Lung microvascular endothelial cell (primary cell): ENCODE results near the gene ADRA2B. TPM values are rescaled to one million over a fixed set of nuclear protein-coding genes. Genes with fewer than 3 reads are reported as not detected.
"Not testable (repeated sequence)": the region's sequence is repeated elsewhere in the genome, so short reads cannot be mapped to it uniquely, and the experiment has no call there.

Experiments
- DNase-seq, 2 donors: peaks; one replicate each; pipeline versions ENCODE4 v3.0.0 to v3.0.0-alpha.2; 2010; ENCODE audit warnings: low read depth in 2 of 2
- total RNA-seq: library from RNA; depleted of rRNA; stranded (reverse); fragments of >200 nt; gene quantifications from 2 replicates; pipeline ENCODE4 v1.2.1, GENCODE V29; 2014

The ADRA2B gene
- total RNA-seq, 1 donor from 2014 or later: not detected

GRCh38 chr2:96091141-96091710 is 25.1 kb downstream of the ADRA2B start:
- no peak for DNase-seq

GRCh38 chr2:96090196-96090926 is 26.0 kb downstream of the ADRA2B start:
- DNase-seq: no peak

DNA sequence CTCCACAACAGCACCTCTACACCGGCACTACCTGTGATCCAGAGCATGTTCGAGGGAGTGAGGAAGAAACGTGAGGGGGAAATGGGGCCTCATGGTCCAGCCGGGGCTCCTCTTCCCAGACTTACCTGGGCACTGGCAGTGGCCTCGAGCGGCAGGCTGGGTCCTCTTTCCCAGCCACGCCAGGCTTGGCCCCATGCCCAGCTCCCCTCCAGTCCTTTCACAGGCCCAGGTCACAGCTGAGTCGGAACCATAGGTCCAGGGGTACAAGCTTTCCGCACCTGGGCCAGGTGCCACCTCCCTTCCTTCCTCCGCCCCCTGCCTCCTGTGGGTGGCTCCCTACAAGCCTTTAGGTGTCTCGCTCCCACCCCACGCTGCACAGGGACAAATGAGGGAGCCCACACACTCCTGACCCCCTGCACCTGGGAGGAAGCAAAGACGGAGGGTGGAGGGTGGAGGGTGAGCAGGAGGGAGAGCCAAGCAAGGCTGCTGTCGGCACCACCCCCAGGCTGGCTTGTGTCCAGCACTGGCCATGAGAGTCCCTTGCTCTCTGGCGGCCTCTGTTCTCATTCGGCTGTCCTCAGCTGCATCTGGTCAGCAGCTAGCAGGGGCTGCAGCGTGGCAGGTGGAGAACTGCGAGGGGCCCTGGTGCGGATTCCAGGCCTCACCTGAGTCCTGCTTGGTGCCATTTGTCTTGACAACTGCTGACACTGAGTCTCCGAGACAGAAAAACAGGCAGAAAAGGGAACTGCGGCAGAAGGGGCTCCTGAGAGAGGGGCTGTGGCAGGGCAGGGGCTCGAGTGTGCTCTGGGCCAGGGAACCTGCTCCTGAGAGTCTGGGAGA is 26.8 kb downstream of the ADRA2B start:
- DNase-seq: peak in 1 of 2 donors; percentile 24

GRCh38 chr2:96088340-96089335 is 27.7 kb downstream of the ADRA2B start:
- DNase-seq: no peak

DNA sequence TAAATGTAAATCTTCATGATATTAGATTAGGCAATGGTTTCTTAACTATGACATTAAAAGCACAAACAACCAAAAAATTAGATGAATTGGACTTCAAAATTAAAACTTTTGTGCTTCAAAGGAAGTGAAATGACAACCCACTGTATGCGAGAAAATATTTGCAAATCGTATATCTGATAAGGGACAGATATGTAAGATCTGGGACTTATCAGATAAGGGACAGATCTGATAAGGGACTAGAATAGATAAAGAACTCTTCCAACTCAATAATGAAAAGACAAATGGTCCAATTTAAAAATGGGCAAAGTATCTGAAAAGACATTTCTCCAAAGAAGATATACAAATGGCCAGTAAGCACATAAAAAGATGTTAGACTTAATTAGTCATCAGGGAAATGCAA is 29.2 kb downstream of the ADRA2B start:
- no peak for DNase-seq

- DNase-seq: no peak
These were observed 30.6 kb downstream of the ADRA2B start for GRCh38 chr2:96085541-96086355.

DNA sequence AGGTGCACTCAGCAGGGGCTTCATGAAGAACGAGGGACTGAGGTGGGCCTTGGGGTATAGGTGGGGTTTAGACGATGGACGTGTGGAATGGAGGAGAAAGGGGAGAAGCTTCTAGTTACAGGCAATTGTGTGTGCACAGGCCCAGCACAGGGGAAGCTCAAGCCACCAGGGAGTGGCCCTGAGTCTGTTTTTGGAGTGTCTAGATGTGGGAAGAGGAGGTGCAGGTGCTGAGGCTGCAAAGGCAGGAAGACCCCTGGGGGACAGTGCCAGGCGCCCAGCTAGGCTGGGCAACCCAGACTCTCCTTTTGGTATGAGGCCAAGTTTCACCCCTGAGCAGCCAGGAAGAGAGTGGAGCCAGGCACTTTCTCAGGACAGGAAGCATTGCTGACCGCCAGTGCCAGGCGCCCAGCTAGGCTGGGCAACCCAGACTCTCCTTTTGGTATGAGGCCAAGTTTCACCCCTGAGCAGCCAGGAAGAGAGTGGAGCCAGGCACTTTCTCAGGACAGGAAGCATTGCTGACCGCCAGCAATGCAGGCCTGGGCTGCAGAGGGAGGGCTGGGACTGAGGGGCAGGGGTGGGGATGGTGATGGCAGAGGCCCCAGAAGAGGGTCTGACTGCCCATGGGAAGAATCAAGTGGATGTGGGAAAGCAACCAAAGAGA is 31.4 kb downstream of the ADRA2B start:
- not testable (repeated sequence) for DNase-seq

- no peak for DNase-seq
These were observed 32.1 kb downstream of the ADRA2B start for GRCh38 chr2:96083989-96084857.

DNA sequence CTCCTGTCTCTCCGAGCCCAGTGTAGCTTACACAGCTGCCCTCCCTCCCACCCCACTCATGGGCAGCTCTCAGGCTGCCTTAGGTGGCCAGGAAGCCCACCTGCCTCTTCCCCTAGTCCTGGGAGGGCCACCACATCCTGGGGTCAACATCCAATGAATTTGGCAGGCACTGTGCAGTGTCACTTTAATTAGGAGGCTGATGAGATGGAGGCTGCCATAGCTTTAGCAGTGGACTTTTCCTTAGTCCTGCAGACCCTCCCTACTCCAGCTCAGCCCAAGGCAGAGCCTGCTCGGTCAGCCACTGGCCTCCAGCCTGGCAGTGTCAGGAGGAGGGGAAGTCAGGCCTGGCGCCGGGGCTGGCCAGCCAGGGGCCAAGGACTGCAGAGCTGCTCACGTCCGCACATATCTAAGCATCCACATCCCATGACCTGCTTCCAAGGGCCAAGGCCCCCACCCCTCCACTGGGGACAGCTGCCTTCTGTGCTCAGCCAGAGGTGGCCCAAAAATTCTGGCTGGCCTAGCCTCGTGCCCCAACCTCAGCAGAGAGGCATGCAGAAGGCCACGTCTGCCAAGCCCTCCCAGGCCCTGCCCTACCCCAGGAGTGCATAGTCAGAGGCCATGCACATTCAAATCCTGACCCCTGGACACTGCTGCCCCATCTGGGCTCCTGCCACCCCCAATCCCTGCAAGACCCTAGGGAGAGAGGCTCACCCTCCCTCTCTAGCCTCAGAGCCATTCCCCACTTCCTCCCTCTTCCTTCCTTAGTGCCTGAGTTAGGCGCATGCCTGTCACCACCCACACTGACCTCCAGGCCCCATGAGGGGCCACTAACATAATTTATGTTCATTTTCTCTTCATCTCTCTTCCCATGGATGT is 33.1 kb downstream of the ADRA2B start:
- DNase-seq: no peak

- no peak for DNase-seq
These were observed 33.9 kb downstream of the ADRA2B start for GRCh38 chr2:96082211-96083063.

- no peak for DNase-seq
These were observed 35.3 kb downstream of the ADRA2B start for GRCh38 chr2:96081042-96081441.

DNA sequence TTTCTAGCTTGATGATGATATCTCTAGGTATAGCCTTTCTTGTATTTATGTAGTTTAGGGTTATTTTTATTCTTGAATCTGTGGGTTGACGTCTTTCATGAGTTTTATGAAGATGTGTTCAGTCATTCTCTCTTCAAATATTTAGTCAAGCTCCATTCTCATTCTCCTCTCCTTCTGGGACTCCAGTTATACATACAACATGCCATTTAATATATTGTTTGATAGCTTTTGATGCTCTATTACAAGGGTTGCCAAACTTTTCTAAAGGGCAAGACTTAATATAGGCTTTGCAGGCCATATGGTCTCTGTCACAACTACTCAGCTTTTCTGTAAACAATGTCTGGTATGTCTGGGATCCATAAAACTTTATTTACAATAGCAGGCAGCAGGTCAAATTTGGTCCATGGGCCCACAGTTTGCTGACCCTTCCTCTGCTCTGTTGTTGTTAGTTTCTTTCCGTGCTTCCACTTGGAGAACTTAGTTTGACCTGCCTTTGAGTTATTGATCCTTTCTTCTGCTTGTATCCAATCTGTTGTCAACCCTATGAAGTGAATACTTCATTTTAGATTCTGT is 41.1 kb downstream of the ADRA2B start:
- no peak for DNase-seq

DNA sequence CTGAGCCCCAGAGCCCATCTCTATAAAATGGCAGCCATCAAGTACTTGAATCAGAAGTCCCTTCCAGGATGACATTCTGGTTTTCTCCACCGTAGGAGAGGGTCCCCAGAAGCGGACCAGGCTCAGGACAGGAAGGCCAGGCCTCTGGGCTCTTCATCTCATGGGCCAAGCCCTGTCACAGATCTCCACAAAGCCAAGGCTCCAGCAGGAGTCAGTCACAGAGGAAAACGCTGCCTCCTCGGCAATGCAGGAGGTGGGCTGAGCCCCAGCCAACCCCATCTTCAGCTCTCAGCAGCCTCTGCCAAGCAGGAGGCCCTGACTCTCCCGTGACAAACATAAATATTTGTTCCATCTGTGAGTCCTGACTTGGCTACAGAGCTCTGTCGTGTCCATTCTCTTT is 42.2 kb downstream of the ADRA2B start:
- DNase-seq: no peak

DNA sequence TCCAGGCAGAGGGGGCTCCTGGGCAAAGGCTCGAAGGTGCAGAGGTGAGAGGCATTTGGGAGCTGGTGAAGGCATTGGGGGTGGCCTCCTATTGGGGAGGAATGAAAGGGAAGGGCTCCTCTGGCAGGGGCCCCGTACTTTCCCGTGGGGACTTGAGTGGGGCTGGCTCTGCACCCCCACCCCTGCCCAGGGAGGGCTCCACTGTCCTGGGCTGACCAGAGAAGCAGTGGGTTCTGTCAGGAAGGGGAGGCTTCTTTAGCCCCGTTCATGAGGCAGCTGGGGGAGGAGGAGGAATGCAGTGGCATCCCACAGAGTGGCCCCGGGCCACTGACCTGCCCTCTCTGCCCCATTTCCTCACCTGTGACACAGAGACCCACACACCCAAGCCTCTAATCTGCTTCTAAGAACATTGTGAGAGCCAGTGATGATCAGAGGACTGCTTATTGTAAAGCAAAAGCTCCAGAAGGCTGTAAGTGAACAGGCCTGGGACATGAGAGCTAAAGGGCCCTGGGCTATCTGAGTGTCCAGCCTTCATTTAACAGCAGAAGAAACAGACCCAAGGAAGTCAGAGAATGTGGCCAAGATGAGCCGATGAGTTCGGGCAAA is 43.1 kb downstream of the ADRA2B start:
- no peak for DNase-seq

DNA sequence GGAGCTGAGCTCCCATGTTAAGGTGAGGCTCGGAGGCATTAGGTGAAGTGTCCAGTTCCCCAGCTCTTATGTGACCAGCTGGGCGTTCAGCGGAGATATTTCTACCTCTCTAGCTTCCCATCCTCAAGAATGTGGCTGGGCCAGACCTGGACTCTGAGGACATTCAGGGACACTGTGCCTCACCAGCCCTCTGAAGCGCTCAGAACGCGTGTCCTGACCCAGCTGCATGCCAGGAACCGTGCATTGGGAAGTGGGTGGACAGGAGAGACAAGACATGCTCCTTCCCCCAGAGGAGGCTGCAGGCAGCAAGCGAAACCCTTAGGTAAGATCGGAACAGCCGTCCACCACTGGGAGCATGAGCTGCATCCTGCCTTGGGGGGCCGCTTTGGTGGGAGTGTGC is 43.6 kb downstream of the ADRA2B start:
- no peak for DNase-seq

DNA sequence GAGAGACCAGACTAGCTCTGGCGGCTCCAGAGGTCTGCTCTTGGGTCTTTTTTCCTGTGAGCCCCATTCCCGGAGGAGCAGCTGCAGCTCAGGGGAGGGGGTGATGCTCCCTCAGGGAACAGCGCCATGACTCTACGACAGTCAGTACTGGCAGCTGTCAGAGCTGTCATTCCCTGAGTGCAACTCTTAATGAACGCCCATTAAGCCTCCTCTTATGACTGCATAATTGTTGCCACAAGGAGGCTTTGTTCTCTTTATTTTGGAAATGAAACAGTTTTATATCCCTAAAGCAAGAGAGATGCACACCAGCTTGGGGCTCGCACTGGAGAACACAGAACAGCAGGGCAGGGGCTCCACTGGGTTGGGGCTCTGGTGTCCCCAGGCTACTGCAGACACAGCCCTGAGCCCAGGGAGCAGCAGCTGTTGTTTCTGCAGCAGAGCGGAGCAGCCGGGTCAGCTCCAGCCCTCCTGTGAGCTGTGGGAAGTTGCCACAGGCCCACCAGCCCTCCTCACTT is 44.3 kb downstream of the ADRA2B start:
- not testable (repeated sequence) for DNase-seq
